Esophagus muscularis mucosa (tissue), 4 donors: ENCODE data around the gene GPR37L1. TPM values are rescaled to one million over a fixed set of nuclear protein-coding genes. Genes with fewer than 3 reads are reported as not detected.

Experiments
- DNase-seq: peaks from one replicate; pipeline ENCODE4 v3.0.0-alpha.2; 2017; ENCODE audit errors: extremely low spot score
- H3K27ac ChIP-seq, 4 donors: fragments of 200-600 bp; sonication (generic); replicated peaks in 1 of 4; 1 replicate in 3 of 4; 2 replicates in 1 of 4; pipeline ENCODE4 v1.5.1; 2016 to 2019; ENCODE audit warnings: mild to moderate bottlenecking in 1 of 4
- H3K27me3 ChIP-seq, 4 donors: fragments of 200-600 bp; sonication (generic); one replicate each; pipeline versions ENCODE4 v1.5.1 to v1.6.0; 2016 to 2019
- H3K36me3 ChIP-seq, 4 donors: fragments of 200-600 bp; sonication (generic); one replicate each; pipeline ENCODE4 v1.5.1; 2016 to 2019
- H3K4me1 ChIP-seq, 4 donors: fragments of 200-600 bp; sonication (generic); one replicate each; pipeline ENCODE4 v1.5.1; 2016 to 2019
- H3K4me3 ChIP-seq, 4 donors: fragments of 200-600 bp; sonication (generic); 1 replicate in 2 of 4; 2 replicates in 2 of 4; pipeline ENCODE4 v1.5.1; 2016 to 2019; ENCODE audit warnings: mild to moderate bottlenecking in 4 of 4, moderate library complexity in 1 of 4
- H3K9me3 ChIP-seq, 4 donors: fragments of 200-600 bp; sonication (generic); 1 replicate in 3 of 4; 2 replicates in 1 of 4; pipeline ENCODE4 v1.5.1; 2016 to 2019
- EP300 ChIP-seq: sonication (generic); formaldehyde crosslinking; IDR thresholded peaks from one replicate; pipeline ENCODE4 v1.6.1; 2017; ENCODE audit warnings: antibody characterized with exemption
- POLR2A ChIP-seq: fragments of 450-650 bp; IDR thresholded peaks from one replicate; pipeline ENCODE4 v1.6.1; 2017; ENCODE audit warnings: antibody characterized with exemption, moderate library complexity, mild to moderate bottlenecking, low read depth
- POLR2AphosphoS5 ChIP-seq, 2 donors: sonication (generic); formaldehyde crosslinking; IDR thresholded peaks; one replicate each; pipeline ENCODE4 v1.6.1; 2017; ENCODE audit warnings: antibody characterized with exemption in 2 of 2
- WGBS: methylation state at CpG from one replicate; pipeline ENCODE4 v1.1.5; 2018; 5-methylcytosine and 5-hydroxymethylcytosine counted together
- intact Hi-C: fragments of 100-400 bp; cut with DNase I; formaldehyde crosslinking; loops from one replicate; pipeline ENCODE4 v1.15.1; 2023
- total RNA-seq, 4 donors: library from RNA; depleted of rRNA; stranded (reverse); fragments of >200 nt; gene quantifications; one replicate each; pipeline versions ENCODE4 v1.1.0 to v1.2.1, GENCODE V29; 2016
- TF ChIP-seq, protein P1 (sequence below), 3 experiments: fragments of 200-600 bp in 2 of 3; fragments of 450-650 bp in 1 of 3; sonication (generic) in 2 of 3; IDR thresholded peaks; one replicate each; pipeline ENCODE4 v1.5.1; 2017 to 2019; ENCODE audit warnings: antibody characterized with exemption in 3 of 3, mild to moderate bottlenecking in 2 of 3, moderate library complexity in 1 of 3

Gene GPR37L1
- total RNA-seq, 4 donors from 2014 or later, result 0.17 to 0.69 (median 0.58) TPM; not detected in 1

DNA sequence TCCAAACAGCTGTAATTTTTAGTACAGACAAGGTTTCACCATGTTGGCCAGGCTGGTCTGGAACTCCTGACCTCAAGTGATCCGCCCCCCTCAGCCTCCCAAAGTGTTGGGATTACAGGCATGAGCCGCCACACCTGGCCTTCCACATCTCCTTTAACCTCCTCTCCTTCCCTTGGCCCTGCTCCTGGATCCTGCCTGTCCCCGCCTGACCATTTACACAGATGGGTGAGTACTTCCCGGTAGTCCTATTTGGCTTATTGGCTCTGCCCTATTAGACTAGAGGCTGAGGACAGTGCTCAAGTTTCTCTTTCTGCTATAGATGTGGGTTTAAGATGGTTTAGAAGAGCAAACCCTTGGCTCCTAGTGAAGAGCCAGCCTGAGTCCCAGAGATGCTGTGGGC, 30.6 kb downstream of the GPR37L1 start:
- WGBS, result 97% methylated on average over 4 of the region's 4 CpGs
- intact Hi-C loops, result no loop called here
- no peak overlapping the region for H3K4me3 ChIP-seq
- H3K4me1 ChIP-seq, result peaks cover 0 to 11% (median 8%) of the 10 kb centered on the region in 4 donors
- H3K27me3 ChIP-seq, result peaks cover 0 to 12% (median 0%) of the 10 kb centered on the region in 4 donors
- TF ChIP-seq POLR2AphosphoS5 (IDR thresholded peaks at IDR 0.05) (no peak), POLR2A (no peak), EP300 (no peak)
- TF ChIP-seq, protein P1, sequence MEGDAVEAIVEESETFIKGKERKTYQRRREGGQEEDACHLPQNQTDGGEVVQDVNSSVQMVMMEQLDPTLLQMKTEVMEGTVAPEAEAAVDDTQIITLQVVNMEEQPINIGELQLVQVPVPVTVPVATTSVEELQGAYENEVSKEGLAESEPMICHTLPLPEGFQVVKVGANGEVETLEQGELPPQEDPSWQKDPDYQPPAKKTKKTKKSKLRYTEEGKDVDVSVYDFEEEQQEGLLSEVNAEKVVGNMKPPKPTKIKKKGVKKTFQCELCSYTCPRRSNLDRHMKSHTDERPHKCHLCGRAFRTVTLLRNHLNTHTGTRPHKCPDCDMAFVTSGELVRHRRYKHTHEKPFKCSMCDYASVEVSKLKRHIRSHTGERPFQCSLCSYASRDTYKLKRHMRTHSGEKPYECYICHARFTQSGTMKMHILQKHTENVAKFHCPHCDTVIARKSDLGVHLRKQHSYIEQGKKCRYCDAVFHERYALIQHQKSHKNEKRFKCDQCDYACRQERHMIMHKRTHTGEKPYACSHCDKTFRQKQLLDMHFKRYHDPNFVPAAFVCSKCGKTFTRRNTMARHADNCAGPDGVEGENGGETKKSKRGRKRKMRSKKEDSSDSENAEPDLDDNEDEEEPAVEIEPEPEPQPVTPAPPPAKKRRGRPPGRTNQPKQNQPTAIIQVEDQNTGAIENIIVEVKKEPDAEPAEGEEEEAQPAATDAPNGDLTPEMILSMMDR (IDR thresholded peaks at IDR 0.05), result no peak
- H3K36me3 ChIP-seq, result no peaks in the 10 kb centered on the region
- H3K27ac ChIP-seq, result no peak overlapping the region
- DNase-seq, result no peak
- no peaks in the 10 kb centered on the region for H3K9me3 ChIP-seq

DNA sequence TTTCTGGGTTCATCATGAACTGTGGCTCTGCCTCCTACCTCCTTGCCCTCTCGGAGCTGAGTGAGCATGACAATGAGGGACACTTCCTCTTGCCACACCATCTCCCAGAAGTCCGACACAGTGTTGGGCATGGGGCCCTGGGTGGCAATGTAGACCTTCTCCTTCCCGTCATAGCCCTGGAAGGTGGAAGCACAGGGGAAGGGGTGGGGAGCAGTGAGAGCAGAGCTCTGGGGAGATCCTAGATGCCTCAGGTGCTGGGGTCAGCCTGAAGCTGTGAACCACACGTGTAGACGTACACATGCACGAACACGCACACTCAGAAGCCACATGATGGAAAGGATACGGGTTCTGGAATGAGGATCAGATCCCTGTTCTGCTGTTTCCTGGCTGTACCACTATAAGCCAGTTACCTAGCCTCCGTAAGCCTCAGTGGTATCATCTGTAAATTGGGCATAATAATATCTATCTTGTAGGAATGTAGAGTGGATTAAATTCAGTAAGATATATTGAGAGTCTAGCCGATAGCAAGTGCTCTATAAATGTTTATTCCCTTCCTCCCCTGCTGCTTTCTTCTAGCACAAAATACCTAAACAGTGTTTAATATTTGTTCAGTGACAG, 31.5 kb downstream of the GPR37L1 start:
- no peak for DNase-seq
- 83% methylated on average over 10 of the region's 10 CpGs for WGBS
- TF ChIP-seq EP300 (no peak), POLR2AphosphoS5 (IDR thresholded peaks at IDR 0.05) (no peak), POLR2A (no peak)
- TF ChIP-seq, protein P1 (IDR thresholded peaks at IDR 0.05), result no peak
- Histone ChIP-seq H3K9me3 (no peaks in the 10 kb centered on the region), H3K27ac (no peak overlapping the region), H3K4me1 (peaks cover 0 to 11% (median 8%) of the 10 kb centered on the region in 4 donors), H3K4me3 (no peak overlapping the region), H3K27me3 (peaks cover 0 to 12% (median 0%) of the 10 kb centered on the region in 4 donors), H3K36me3 (no peaks in the 10 kb centered on the region)
- intact Hi-C loops, result no loop called here

DNA sequence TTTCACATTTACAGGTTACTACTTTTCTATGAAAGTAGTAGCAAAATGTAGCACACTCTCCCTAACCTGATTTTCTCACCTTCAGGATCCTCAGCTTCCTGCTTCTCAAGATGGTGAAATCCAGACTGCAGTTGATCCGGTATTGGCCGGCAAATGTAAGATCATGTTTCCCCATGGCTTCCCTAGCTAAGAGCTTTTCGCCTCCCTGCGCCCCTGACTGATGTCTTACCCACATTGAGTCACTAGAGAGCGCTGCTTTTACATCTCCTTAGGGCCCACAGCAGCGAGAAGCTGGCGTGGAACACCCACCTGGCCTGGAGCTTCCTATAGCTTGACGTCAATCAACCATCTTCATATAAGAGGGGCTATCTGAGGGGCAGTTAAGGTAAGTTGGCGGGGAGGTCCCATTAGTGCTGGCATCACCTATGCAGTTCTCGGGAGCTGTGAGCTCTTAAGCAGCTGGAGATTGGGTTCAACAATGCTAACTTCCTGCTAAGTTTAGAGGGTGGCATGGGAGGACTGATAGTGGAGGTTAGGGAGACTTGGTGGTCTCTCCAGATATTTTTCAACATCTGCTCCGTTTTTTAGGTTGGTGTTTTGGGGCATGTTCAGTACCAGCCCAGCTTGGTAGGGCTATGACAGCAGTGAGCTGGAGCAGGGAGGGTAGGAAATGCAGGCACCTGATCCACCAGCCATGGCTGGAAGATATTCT, 32.2 kb downstream of the GPR37L1 start:
- Histone ChIP-seq H3K36me3 (no peaks in the 10 kb centered on the region), H3K9me3 (no peaks in the 10 kb centered on the region), H3K27ac (no peak overlapping the region), H3K4me1 (peaks cover 0 to 11% (median 8%) of the 10 kb centered on the region in 4 donors), H3K27me3 (peaks cover 0 to 14% (median 0%) of the 10 kb centered on the region in 4 donors), H3K4me3 (no peak overlapping the region)
- intact Hi-C loops, result no loop called here
- 47% methylated on average over 10 of the region's 11 CpGs for WGBS
- TF ChIP-seq, protein P1 (IDR thresholded peaks at IDR 0.05), result peak in 1 of 3 experiments; percentile 37
- TF ChIP-seq EP300 (no peak), POLR2A (no peak)
- DNase-seq, result no peak

DNA sequence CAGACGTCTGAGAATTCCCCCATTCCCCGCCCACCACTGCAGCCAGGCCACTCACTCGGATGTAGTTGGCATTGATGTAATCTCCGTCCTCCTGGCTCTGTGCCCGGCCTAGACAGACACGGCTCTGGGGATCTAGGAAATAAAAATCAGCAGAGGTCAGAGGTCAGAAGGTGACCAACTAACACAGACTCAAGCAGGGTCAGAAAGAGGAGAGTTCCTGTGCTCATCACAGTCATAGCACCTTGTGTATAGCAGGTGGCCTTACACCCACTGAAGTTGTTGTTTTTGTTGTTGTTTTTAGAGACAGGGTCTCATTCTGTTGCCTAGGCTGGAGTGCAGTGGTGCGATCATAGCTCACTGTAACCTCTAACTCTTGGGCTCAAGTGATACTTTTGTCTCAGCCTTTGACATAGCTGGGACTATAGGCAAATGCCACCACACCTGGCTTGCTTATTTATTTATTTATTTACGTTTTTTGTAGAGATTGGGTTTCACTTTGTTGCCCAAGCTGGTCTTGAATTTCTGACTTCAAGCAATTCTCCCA, 32.8 kb downstream of the GPR37L1 start:
- H3K27ac ChIP-seq, result no peak overlapping the region
- 40% methylated on average over 5 of the region's 8 CpGs for WGBS
- no peaks in the 10 kb centered on the region for H3K9me3 ChIP-seq
- no peaks in the 10 kb centered on the region for H3K36me3 ChIP-seq
- DNase-seq, result no peak
- H3K4me1 ChIP-seq, result peaks cover 0 to 11% (median 9%) of the 10 kb centered on the region in 4 donors
- TF ChIP-seq, protein P1 (IDR thresholded peaks at IDR 0.05), result no peak
- no peak for TF ChIP-seq EP300
- TF ChIP-seq POLR2AphosphoS5 (IDR thresholded peaks at IDR 0.05), result no peak
- no peak for TF ChIP-seq POLR2A
- H3K27me3 ChIP-seq, result peaks cover 0 to 20% (median 0%) of the 10 kb centered on the region in 4 donors
- H3K4me3 ChIP-seq, result no peak overlapping the region
- intact Hi-C loops, result no loop called here
